NCI-H2227 (cell line): ENCODE data around the gene WWP2.

Experiments
- DNase-seq: peaks from one replicate; lab custom pipeline; 2025; ENCODE audit not compliant: unreplicated experiment; lab: John Stamatoyannopoulos, UW

The WWP2 gene

GRCh38 chr16:69886726-69887125 lies 124.6 kb downstream of the WWP2 start:
- DNase-seq: no peak

- DNase-seq: no peak
These were observed 126.0 kb downstream of the WWP2 start for GRCh38 chr16:69888005-69888590.

GRCh38 chr16:69889295-69889964 lies 127.3 kb downstream of the WWP2 start:
- no peak for DNase-seq

- peak; percentile 74 for DNase-seq
These were observed 128.2 kb downstream of the WWP2 start for GRCh38 chr16:69890114-69890891.

- DNase-seq: no peak
These were observed 128.8 kb downstream of the WWP2 start for GRCh38 chr16:69890892-69891282.

- DNase-seq: no peak
These were observed 130.2 kb downstream of the WWP2 start for GRCh38 chr16:69892378-69892777.

- DNase-seq: no peak
These were observed 131.0 kb downstream of the WWP2 start for GRCh38 chr16:69893106-69893505.

- no peak for DNase-seq
These were observed 132.5 kb downstream of the WWP2 start for GRCh38 chr16:69894676-69895075.

- DNase-seq: no peak
These were observed 141.8 kb downstream of the WWP2 start for GRCh38 chr16:69903865-69904415.

GRCh38 chr16:69904495-69905170 lies 142.5 kb downstream of the WWP2 start:
- DNase-seq: no peak

GRCh38 chr16:69905171-69905555 lies 143.0 kb downstream of the WWP2 start:
- DNase-seq: no peak

- DNase-seq: no peak
These were observed 144.8 kb downstream of the WWP2 start for GRCh38 chr16:69906838-69907401.

GRCh38 chr16:69909043-69909442 lies 146.9 kb downstream of the WWP2 start:
- DNase-seq: no peak

GRCh38 chr16:69909760-69910159 lies 147.6 kb downstream of the WWP2 start:
- no peak for DNase-seq

- no peak for DNase-seq
These were observed 148.8 kb downstream of the WWP2 start for GRCh38 chr16:69910964-69911363.

GRCh38 chr16:69916462-69916861 lies 154.3 kb downstream of the WWP2 start:
- no peak for DNase-seq

GRCh38 chr16:69917311-69917710 lies 155.2 kb downstream of the WWP2 start:
- no peak for DNase-seq

- no peak for DNase-seq
These were observed 155.6 kb downstream of the WWP2 start for GRCh38 chr16:69917739-69918138.

GRCh38 chr16:69918241-69918640 lies 156.1 kb downstream of the WWP2 start:
- DNase-seq: no peak

GRCh38 chr16:69921127-69921526 lies 159.0 kb downstream of the WWP2 start:
- DNase-seq: no peak

GRCh38 chr16:69922200-69922599 lies 160.1 kb downstream of the WWP2 start:
- no peak for DNase-seq
